Neural progenitor cell (in vitro differentiated cells): ENCODE results near the gene GPHN. TPM values are rescaled to one million over a fixed set of nuclear protein-coding genes. Genes with fewer than 3 reads are reported as not detected.

Source experiments
- DNase-seq: peaks from one replicate; pipeline ENCODE4 v3.0.0-alpha.2; 2016; ENCODE audit warnings: low spot score
- H2AFZ ChIP-seq: fragments of 200-600 bp; sonication (generic); replicated peaks from 2 replicates; pipeline ENCODE4 v1.6.1; 2016; ENCODE audit warnings: antibody characterized with exemption
- H3F3A ChIP-seq: fragments of 200-600 bp; sonication (generic); 2 replicates; pipeline ENCODE4 v1.6.1; 2016; ENCODE audit warnings: antibody characterized with exemption, low read depth
- H3K27ac ChIP-seq: fragments of 200-600 bp; sonication (generic); 2 replicates; pipeline ENCODE4 v1.5.1; 2016; ENCODE audit warnings: mild to moderate bottlenecking
- H3K27me3 ChIP-seq: fragments of 200-600 bp; sonication (generic); 2 replicates; pipeline ENCODE4 v1.6.1; 2016; ENCODE audit warnings: mild to moderate bottlenecking, moderate library complexity
- H3K36me3 ChIP-seq: fragments of 200-600 bp; sonication (generic); 2 replicates; pipeline ENCODE4 v1.5.1; 2016
- H3K4me1 ChIP-seq: fragments of 200-600 bp; sonication (generic); 2 replicates; pipeline ENCODE4 v1.6.1; 2016; ENCODE audit warnings: mixed run types
- H3K4me2 ChIP-seq: fragments of 200-600 bp; sonication (generic); 2 replicates; pipeline ENCODE4 v1.6.1; 2016
- H3K4me3 ChIP-seq: fragments of 200-600 bp; sonication (generic); 2 replicates; pipeline ENCODE4 v1.5.1; 2016
- H3K79me2 ChIP-seq: fragments of 200-600 bp; sonication (generic); 2 replicates; pipeline ENCODE4 v1.6.1; 2016; ENCODE audit warnings: low read depth
- H3K9ac ChIP-seq: fragments of 200-600 bp; sonication (generic); 2 replicates; pipeline ENCODE4 v1.6.1; 2016
- H3K9me3 ChIP-seq: fragments of 200-600 bp; sonication (generic); 2 replicates; pipeline ENCODE4 v1.5.1; 2016; ENCODE audit warnings: low read depth
- H4K20me1 ChIP-seq: fragments of 200-600 bp; sonication (generic); 2 replicates; pipeline ENCODE4 v1.6.1; 2016; ENCODE audit warnings: low read depth
- H3K27ac Mint-ChIP-seq: 3 replicates; pipeline ENCODE4 v1.8.0; 2021; ENCODE audit warnings: mixed read lengths
- H3K27me3 Mint-ChIP-seq: 2 replicates; pipeline ENCODE4 v1.8.0; 2022; ENCODE audit warnings: low read depth, mild to moderate bottlenecking, inconsistent platforms, moderate library complexity, mixed read lengths; ENCODE audit not compliant: insufficient read depth
- H3K36me3 Mint-ChIP-seq: 3 replicates; pipeline ENCODE4 v1.8.0; 2021; ENCODE audit warnings: mixed read lengths
- H3K4me1 Mint-ChIP-seq: 3 replicates; pipeline ENCODE4 v1.8.0; 2021; ENCODE audit warnings: mixed read lengths
- H3K4me3 Mint-ChIP-seq: 3 replicates; pipeline ENCODE4 v1.8.0; 2021; ENCODE audit warnings: mild to moderate bottlenecking, moderate library complexity, mixed read lengths
- H3K9me3 Mint-ChIP-seq: 3 replicates; pipeline ENCODE4 v1.8.0; 2020; ENCODE audit warnings: mixed read lengths
- EZH2 ChIP-seq: fragments of 200-600 bp; sonication (generic); IDR thresholded peaks from 2 replicates; pipeline ENCODE4 v1.6.1; 2017; ENCODE audit warnings: antibody characterized with exemption, mild to moderate bottlenecking, moderate library complexity
- EZH2phosphoT487 ChIP-seq: fragments of 200-600 bp; sonication (generic); IDR thresholded peaks from 2 replicates; pipeline ENCODE4 v1.6.1; 2017; ENCODE audit warnings: antibody characterized with exemption
- total RNA-seq: library from RNA; depleted of rRNA; stranded (reverse); fragments of >200 nt; gene quantifications from 2 replicates; pipeline ENCODE4 v1.2.3, GENCODE V29; 2015; ENCODE audit warnings: low replicate concordance
- TF ChIP-seq, protein P1 (sequence below): fragments of 200-600 bp; sonication (generic); IDR thresholded peaks from 2 replicates; pipeline ENCODE4 v1.5.1; 2017; ENCODE audit warnings: antibody characterized with exemption, mild to moderate bottlenecking

The GPHN gene
- total RNA-seq, 1 donor from 2014 or later, result 42.9 TPM

DNA sequence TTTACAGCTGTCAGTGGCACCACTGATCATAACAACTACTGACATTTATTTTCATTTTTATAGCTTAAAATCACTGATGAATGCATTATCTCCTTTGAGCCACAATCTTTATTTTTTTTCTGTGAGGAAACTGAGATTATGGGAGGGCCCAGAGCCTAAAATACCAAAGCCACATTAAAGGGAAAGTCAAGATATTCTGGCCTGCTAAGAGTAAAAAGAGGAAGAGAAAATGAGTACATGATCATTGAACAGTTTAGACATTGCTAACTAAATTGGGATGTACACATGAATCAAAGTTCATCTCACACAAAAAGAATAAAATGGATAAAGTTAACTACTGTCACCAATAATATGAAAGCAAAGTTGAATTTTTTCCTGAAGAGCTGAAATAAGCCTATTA, 510.8 kb downstream of the GPHN start:
- Histone ChIP-seq H3K36me3 (no peaks in the 10 kb centered on the region), H4K20me1 (no peaks in the 10 kb centered on the region), H2AFZ (no peak overlapping the region), H3K4me3 (no peak overlapping the region), H3K79me2 (no peaks in the 10 kb centered on the region), H3K4me1 (no peaks in the 10 kb centered on the region), H3K4me2 (no peak overlapping the region), H3F3A (no peaks in the 10 kb centered on the region), H3K27me3 (no peaks in the 10 kb centered on the region), H3K9me3 (no peaks in the 10 kb centered on the region), H3K9ac (no peak overlapping the region), H3K27ac (no peak overlapping the region)
- H3K4me1 Mint-ChIP-seq, result no peaks in the 10 kb centered on the region
- H3K27me3 Mint-ChIP-seq, result no peaks in the 10 kb centered on the region
- no peaks in the 10 kb centered on the region for H3K36me3 Mint-ChIP-seq
- no peak for DNase-seq
- no peaks in the 10 kb centered on the region for H3K9me3 Mint-ChIP-seq
- no peak overlapping the region for H3K27ac Mint-ChIP-seq
- no peak overlapping the region for H3K4me3 Mint-ChIP-seq
- no peak for TF ChIP-seq EZH2

DNA sequence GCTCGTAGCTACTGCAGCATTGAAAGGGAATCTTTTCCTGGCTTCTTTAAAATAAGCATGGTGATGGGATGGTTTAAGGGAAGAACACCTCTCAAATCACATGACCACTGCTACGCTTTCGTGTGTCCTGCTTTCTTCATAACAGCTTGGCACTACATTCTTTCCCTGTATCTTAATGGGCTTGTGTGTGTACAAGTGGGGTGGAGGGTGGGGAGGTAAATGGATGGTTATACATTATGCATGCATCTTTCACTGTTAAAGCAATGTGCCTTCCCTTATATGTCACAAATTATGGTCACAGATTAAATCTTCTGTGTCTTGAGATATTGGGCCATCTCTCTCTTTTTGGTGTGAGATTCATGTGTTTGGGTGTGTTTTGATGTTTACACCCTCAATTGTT, 511.8 kb downstream of the GPHN start:
- no peak overlapping the region for H3K4me3 Mint-ChIP-seq
- H3K36me3 Mint-ChIP-seq, result no peaks in the 10 kb centered on the region
- H4K20me1 ChIP-seq, result no peaks in the 10 kb centered on the region
- H3K4me1 ChIP-seq, result no peaks in the 10 kb centered on the region
- no peaks in the 10 kb centered on the region for H3K9me3 ChIP-seq
- no peaks in the 10 kb centered on the region for H3K36me3 ChIP-seq
- H3K27ac ChIP-seq, result no peak overlapping the region
- no peak overlapping the region for H3K9ac ChIP-seq
- no peak overlapping the region for H3K4me3 ChIP-seq
- no peaks in the 10 kb centered on the region for H3K79me2 ChIP-seq
- no peaks in the 10 kb centered on the region for H3F3A ChIP-seq
- H2AFZ ChIP-seq, result no peak overlapping the region
- no peak overlapping the region for H3K27ac Mint-ChIP-seq
- TF ChIP-seq, protein P1, sequence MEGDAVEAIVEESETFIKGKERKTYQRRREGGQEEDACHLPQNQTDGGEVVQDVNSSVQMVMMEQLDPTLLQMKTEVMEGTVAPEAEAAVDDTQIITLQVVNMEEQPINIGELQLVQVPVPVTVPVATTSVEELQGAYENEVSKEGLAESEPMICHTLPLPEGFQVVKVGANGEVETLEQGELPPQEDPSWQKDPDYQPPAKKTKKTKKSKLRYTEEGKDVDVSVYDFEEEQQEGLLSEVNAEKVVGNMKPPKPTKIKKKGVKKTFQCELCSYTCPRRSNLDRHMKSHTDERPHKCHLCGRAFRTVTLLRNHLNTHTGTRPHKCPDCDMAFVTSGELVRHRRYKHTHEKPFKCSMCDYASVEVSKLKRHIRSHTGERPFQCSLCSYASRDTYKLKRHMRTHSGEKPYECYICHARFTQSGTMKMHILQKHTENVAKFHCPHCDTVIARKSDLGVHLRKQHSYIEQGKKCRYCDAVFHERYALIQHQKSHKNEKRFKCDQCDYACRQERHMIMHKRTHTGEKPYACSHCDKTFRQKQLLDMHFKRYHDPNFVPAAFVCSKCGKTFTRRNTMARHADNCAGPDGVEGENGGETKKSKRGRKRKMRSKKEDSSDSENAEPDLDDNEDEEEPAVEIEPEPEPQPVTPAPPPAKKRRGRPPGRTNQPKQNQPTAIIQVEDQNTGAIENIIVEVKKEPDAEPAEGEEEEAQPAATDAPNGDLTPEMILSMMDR, result no peak
- TF ChIP-seq EZH2phosphoT487 (no peak), EZH2 (no peak)
- H3K4me2 ChIP-seq, result no peak overlapping the region
- no peaks in the 10 kb centered on the region for H3K27me3 ChIP-seq
- H3K4me1 Mint-ChIP-seq, result no peaks in the 10 kb centered on the region
- DNase-seq, result no peak
- H3K27me3 Mint-ChIP-seq, result no peaks in the 10 kb centered on the region
- H3K9me3 Mint-ChIP-seq, result no peaks in the 10 kb centered on the region

DNA sequence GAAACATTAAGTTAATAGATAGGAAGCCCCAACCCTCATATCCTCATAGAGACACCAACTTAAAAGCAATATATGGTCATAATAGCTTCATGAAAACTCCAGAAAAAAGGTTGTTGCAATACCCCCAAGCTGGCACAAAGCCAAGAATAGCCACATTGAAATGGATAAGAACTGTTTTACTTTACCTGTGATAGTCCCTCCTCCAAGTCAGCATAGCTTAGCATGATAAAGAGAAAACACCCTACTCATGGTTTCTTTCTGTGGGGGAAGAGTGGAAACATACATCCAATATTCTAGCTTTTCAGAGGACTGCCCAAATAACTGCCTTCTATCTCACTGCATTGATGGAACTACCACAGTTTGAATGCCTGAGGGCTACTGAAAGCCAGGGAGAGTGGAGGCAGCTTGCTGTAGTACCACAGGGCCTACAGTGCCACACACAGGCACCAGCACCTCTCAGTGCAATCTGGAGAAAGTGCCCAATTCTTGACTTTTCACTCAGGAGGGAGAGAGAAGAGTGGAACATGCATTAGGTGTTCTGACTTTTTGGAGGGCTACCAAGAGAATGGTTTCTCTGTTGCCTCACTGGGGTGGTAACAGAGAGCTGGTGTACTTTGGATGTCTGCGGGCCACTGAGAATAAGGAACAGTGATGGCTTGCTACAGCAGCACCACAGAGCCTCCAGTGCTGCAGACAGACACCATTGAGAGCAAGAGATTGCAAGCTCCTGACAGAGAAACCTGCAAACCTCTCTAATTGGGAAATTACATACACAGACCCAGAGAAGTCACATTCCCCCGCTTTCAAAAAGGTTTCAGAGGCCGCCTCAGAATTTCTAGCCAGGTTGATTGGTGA, 524.2 kb downstream of the GPHN start:
- H3K9me3 Mint-ChIP-seq, result peaks cover 5% of the 10 kb centered on the region
- Histone ChIP-seq H3K36me3 (no peaks in the 10 kb centered on the region), H3K4me2 (no peak overlapping the region), H3K4me3 (no peak overlapping the region), H3F3A (no peaks in the 10 kb centered on the region), H2AFZ (no peak overlapping the region), H3K79me2 (no peaks in the 10 kb centered on the region), H3K27me3 (no peaks in the 10 kb centered on the region), H3K9me3 (no peaks in the 10 kb centered on the region), H3K9ac (no peak overlapping the region), H3K27ac (no peak overlapping the region), H4K20me1 (no peaks in the 10 kb centered on the region), H3K4me1 (no peaks in the 10 kb centered on the region)
- H3K27me3 Mint-ChIP-seq, result no peaks in the 10 kb centered on the region
- no peak overlapping the region for H3K4me3 Mint-ChIP-seq
- DNase-seq, result no peak
- H3K4me1 Mint-ChIP-seq, result no peaks in the 10 kb centered on the region
- H3K27ac Mint-ChIP-seq, result no peak overlapping the region
- TF ChIP-seq EZH2phosphoT487 (no peak), EZH2 (no peak)
- TF ChIP-seq, protein P1, result no peak
- H3K36me3 Mint-ChIP-seq, result peaks cover 14% of the 10 kb centered on the region

DNA sequence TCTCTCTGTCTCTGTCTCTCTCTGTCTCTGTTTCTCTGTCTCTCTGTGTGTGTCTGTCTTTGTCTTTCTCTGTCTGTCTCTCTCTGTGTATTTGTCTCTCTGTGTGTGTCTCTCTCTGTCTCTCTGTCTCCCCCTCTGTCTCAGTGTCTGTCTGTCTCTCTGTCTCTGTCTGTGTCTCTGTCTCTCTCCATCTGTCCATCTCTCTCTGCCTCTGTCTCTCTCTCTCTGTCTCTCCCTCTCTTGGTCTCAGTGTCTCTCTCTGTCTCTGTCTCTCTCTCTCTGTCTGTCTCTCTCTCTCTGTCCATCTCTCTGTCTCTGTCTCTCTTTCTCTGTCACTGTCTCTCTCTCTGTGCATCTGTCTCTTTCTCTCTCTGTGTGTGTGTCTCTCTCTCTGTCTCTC, 537.5 kb downstream of the GPHN start:
- no peaks in the 10 kb centered on the region for H4K20me1 ChIP-seq
- TF ChIP-seq EZH2 (no peak), EZH2phosphoT487 (no peak)
- TF ChIP-seq, protein P1, result no peak
- H3K27me3 ChIP-seq, result no peaks in the 10 kb centered on the region
- no peaks in the 10 kb centered on the region for H3K9me3 ChIP-seq
- H3K4me3 ChIP-seq, result no peak overlapping the region
- Mint-ChIP-seq H3K27ac (no peak overlapping the region), H3K36me3 (peaks cover 4% of the 10 kb centered on the region), H3K4me3 (no peak overlapping the region), H3K27me3 (no peaks in the 10 kb centered on the region), H3K9me3 (no peaks in the 10 kb centered on the region), H3K4me1 (no peaks in the 10 kb centered on the region)
- H3K4me1 ChIP-seq, result no peaks in the 10 kb centered on the region
- no peaks in the 10 kb centered on the region for H3K36me3 ChIP-seq
- no peaks in the 10 kb centered on the region for H3K79me2 ChIP-seq
- H3K4me2 ChIP-seq, result no peak overlapping the region
- no peaks in the 10 kb centered on the region for H3F3A ChIP-seq
- H2AFZ ChIP-seq, result no peak overlapping the region
- DNase-seq, result no peak
- no peak overlapping the region for H3K9ac ChIP-seq
- no peak overlapping the region for H3K27ac ChIP-seq
